ENCODE data around the gene PKHD1.

GRCh38 chr6:51865996-51866395 lies 221.4 kb downstream of the PKHD1 start:
- no peak for TF ChIP-seq CBX5 (IDR thresholded peaks at IDR 0.05; ENCODE audit: low read depth, low read length)
- no peak for TF ChIP-seq SP1 (IDR thresholded peaks at IDR 0.05; ENCODE audit: low read depth, low read length)

Measured in H1 (cell line).